ENCODE measurements around the gene ANKS1B. TPM values are rescaled to one million over a fixed set of nuclear protein-coding genes. Genes with fewer than 3 reads are reported as not detected.

Gene ANKS1B
- total RNA-seq, 1 experiment from 2014 or later: 0.54 TPM

DNA sequence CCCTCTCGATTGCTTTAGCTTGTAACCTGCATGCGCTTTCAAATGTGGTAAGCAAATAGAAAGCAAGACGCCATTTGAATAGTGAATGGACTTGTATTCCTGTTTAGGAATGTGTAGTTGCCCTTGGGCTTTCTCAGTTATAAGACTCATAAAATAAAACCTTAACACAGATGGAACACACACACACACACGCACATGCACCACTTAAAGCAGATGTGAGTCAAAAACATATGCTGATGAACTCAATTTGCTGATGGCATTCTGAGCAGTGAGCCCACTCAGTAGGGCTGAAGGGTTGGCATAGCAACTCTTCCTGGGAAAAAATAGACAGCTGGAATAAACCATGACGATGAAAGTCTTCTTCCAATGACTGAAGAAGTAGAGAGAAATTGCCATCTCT, 979.1 kb downstream of the ANKS1B start (continued):
- TF ChIP-seq, protein P1, sequence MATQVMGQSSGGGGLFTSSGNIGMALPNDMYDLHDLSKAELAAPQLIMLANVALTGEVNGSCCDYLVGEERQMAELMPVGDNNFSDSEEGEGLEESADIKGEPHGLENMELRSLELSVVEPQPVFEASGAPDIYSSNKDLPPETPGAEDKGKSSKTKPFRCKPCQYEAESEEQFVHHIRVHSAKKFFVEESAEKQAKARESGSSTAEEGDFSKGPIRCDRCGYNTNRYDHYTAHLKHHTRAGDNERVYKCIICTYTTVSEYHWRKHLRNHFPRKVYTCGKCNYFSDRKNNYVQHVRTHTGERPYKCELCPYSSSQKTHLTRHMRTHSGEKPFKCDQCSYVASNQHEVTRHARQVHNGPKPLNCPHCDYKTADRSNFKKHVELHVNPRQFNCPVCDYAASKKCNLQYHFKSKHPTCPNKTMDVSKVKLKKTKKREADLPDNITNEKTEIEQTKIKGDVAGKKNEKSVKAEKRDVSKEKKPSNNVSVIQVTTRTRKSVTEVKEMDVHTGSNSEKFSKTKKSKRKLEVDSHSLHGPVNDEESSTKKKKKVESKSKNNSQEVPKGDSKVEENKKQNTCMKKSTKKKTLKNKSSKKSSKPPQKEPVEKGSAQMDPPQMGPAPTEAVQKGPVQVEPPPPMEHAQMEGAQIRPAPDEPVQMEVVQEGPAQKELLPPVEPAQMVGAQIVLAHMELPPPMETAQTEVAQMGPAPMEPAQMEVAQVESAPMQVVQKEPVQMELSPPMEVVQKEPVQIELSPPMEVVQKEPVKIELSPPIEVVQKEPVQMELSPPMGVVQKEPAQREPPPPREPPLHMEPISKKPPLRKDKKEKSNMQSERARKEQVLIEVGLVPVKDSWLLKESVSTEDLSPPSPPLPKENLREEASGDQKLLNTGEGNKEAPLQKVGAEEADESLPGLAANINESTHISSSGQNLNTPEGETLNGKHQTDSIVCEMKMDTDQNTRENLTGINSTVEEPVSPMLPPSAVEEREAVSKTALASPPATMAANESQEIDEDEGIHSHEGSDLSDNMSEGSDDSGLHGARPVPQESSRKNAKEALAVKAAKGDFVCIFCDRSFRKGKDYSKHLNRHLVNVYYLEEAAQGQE (IDR thresholded peaks at IDR 0.05; ENCODE audit: low read depth): no peak
- TF ChIP-seq SP1 (IDR thresholded peaks at IDR 0.05; ENCODE audit: low read depth) (no peak), JUND (IDR thresholded peaks at IDR 0.05) (no peak), SRF (IDR thresholded peaks at IDR 0.05; ENCODE audit: low read depth) (no peak), YY1 (IDR thresholded peaks at IDR 0.05; ENCODE audit: extremely low read depth, insufficient replicate concordance, low read depth, low read length) (no peak), CBX3 (IDR thresholded peaks at IDR 0.05; ENCODE audit: low read depth) (no peak), TCF7L2 (IDR thresholded peaks at IDR 0.05; ENCODE audit: borderline replicate concordance, extremely low read depth, insufficient read depth, insufficient read length) (no peak), POLR2A (IDR thresholded peaks at IDR 0.05; ENCODE audit: borderline replicate concordance, extremely low read depth, insufficient read depth, insufficient read length) (no peak)

DNA sequence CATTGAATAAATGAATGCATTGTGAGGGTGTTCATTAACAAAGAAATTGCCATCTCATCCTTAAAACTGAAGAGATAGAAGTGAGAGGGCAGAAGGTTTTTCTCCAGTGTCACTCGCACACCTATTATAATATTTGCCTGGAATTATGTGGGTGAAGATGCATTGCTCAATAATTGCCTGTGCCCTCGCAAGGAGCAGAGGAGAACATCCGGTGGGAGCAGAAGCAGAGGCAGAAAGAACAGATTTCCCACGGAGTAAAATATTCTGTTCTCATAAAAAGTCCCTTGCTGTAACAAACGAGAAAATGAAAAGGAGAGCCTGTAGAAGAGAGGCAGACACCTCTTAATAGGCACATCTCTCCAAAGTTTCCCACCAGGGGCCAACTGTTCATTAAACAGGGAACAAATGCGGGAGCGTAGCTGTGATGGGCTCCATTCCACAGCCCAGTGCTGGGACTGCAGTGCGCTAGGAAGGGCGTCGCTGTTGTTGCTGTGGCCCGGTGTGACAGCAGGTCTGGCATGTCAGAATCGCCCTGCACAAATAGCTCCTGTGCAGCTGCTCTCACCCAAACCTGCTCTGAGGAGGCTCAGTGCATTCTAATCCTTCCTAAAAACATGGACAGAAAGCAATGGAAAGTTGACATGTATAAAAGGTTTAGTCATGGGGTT, 979.8 kb downstream of the ANKS1B start:
- H3K36me3 ChIP-seq (ENCODE audit: control insufficient read depth in 1 of 2, insufficient read depth in 2 of 2, low read length in 2 of 2): no peaks in the 10 kb centered on the region
- H3K4me2 ChIP-seq (ENCODE audit: low read length): no peak overlapping the region
- no peak overlapping the region for H3K9ac ChIP-seq (ENCODE audit: low read length)
- H3K27me3 ChIP-seq (ENCODE audit: insufficient read depth, low read length): peaks cover 41% of the 10 kb centered on the region
- no peaks in the 10 kb centered on the region for H3K79me2 ChIP-seq (ENCODE audit: insufficient read depth, low read length)
- CTCF ChIA-PET: no interaction called here
- no peaks in the 10 kb centered on the region for H4K20me1 ChIP-seq (ENCODE audit: insufficient read depth)
- no peak for ATAC-seq
- H3K9me2 ChIP-seq (ENCODE audit: insufficient read depth): no peaks in the 10 kb centered on the region
- H3K9me3 ChIP-seq (ENCODE audit: control insufficient read depth in 1 of 2, insufficient read depth in 1 of 2, low read depth in 1 of 2, low read length in 2 of 2): no peaks in the 10 kb centered on the region
- POLR2A ChIA-PET: no interaction called here
- H2AFZ ChIP-seq (ENCODE audit: low read depth, low read length, poor library complexity, severe bottlenecking): no peak overlapping the region
- TF ChIP-seq, protein P2, sequence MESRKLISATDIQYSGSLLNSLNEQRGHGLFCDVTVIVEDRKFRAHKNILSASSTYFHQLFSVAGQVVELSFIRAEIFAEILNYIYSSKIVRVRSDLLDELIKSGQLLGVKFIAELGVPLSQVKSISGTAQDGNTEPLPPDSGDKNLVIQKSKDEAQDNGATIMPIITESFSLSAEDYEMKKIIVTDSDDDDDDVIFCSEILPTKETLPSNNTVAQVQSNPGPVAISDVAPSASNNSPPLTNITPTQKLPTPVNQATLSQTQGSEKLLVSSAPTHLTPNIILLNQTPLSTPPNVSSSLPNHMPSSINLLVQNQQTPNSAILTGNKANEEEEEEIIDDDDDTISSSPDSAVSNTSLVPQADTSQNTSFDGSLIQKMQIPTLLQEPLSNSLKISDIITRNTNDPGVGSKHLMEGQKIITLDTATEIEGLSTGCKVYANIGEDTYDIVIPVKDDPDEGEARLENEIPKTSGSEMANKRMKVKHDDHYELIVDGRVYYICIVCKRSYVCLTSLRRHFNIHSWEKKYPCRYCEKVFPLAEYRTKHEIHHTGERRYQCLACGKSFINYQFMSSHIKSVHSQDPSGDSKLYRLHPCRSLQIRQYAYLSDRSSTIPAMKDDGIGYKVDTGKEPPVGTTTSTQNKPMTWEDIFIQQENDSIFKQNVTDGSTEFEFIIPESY (IDR thresholded peaks at IDR 0.05; ENCODE audit: extremely low read depth, insufficient replicate concordance, low read length): no peak
- no peak for TF ChIP-seq EZH2phosphoT487 (IDR thresholded peaks at IDR 0.05; ENCODE audit: borderline replicate concordance)
- no peak for TF ChIP-seq EGR1 (IDR thresholded peaks at IDR 0.05; ENCODE audit: low read depth)
- no peak for TF ChIP-seq CBX3 (IDR thresholded peaks at IDR 0.05; ENCODE audit: low read depth)
- no peak for TF ChIP-seq CEBPB (IDR thresholded peaks at IDR 0.05; ENCODE audit: low read depth)
- TF ChIP-seq POLR2A (IDR thresholded peaks at IDR 0.05; ENCODE audit: borderline replicate concordance, extremely low read depth, insufficient read depth, insufficient read length): no peak
- no peak for TF ChIP-seq YY1 (IDR thresholded peaks at IDR 0.05; ENCODE audit: extremely low read depth, insufficient replicate concordance, low read depth, low read length)
- no peak for TF ChIP-seq ZFX (IDR thresholded peaks at IDR 0.05)
- intact Hi-C loops (cut with micrococcal nuclease): no loop called here
- DNase-seq (ENCODE audit: low read depth, low spot score): no peak
- no peak overlapping the region for H3K27ac ChIP-seq (ENCODE audit: low read depth, low read length)
- H3K4me3 ChIP-seq (replicated peaks in 1 of 2; ENCODE audit: low read depth in 1 of 2, low read length in 2 of 2): no peak overlapping the region
- H3K4me1 ChIP-seq (ENCODE audit: control insufficient read depth in 1 of 2, insufficient read depth in 2 of 2, low read length in 2 of 2): no peaks in the 10 kb centered on the region
- no TSS peak for BruUV-seq (replicated peaks)
- RAD21 ChIA-PET (ENCODE audit: low non-redundant PET in 1 of 2, low total read pairs in 2 of 2, uncharacterized antibody in 2 of 2, unreplicated experiment in 2 of 2): no interaction called here

Data from HCT116 (cell line).